ENCODE data around the gene LGALS9C.
"Not testable (repeated sequence)": the region's sequence is repeated elsewhere in the genome, so short reads cannot be mapped to it uniquely, and the experiment has no call there.

Gene LGALS9C

DNA sequence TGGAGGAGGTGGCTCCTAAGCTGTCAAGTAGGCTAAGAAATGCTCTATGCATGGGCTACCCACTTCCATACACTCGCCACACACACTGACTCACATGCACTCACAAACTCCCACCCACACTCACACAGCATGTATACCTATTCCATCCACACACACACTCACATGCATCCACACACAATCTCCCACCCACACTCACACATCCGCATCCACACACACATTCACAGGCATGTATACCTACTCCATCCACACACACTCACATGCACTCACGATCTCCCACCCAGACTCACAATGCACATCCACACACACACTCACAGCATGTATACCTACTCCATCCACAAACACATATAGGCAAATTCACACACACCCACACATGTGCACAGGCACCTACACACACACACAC, 32.1 kb downstream of the LGALS9C start:
- not testable (repeated sequence) for H3K4me3 ChIP-seq (ENCODE audit: control insufficient read depth, low read depth, low read length); DNase-seq (ENCODE audit: low read depth)

DNA sequence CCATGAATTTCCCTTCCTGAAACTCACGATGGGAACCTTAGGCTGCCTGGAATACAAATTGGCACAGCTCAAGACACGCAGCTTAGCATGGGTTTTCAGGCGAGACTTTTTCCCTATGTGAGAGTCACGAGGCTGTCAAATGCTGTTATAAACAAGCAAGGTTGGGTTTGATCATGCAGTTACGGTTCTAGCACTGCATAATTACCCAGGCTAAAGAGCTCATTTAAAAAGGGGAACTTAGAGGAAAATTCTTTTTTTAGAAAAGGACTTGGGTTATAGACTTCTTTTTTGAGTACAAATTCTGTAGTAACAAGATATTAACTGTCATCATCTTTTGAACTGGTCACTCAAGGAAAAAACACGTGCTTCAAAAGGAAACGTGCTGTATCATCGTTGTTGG, 44.5 kb downstream of the LGALS9C start:
- DNase-seq (ENCODE audit: low read depth); H3K4me3 ChIP-seq (ENCODE audit: control insufficient read depth, low read depth, low read length): not testable (repeated sequence)

DNA sequence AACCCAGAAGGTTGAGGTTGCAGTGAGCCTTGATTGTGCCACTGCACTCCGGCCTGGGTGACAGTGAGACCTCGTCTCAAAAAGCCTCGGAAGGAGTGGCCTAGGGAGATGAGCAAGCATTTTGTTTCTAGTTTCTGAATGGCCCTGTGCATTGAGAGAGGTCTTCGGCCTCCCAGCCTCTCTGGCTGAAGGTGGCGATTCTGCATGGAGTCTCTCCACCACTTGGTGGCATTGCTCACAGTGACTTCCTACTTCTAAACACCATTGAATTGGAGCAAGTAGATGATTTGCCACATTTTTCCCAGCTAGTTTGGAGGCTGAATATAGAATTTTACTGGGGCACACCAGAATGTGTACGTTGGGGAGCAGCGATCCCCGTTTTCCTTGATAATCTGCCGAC, 48.4 kb downstream of the LGALS9C start:
- DNase-seq (ENCODE audit: low read depth); H3K4me3 ChIP-seq (ENCODE audit: control insufficient read depth, low read depth, low read length): not testable (repeated sequence)

DNA sequence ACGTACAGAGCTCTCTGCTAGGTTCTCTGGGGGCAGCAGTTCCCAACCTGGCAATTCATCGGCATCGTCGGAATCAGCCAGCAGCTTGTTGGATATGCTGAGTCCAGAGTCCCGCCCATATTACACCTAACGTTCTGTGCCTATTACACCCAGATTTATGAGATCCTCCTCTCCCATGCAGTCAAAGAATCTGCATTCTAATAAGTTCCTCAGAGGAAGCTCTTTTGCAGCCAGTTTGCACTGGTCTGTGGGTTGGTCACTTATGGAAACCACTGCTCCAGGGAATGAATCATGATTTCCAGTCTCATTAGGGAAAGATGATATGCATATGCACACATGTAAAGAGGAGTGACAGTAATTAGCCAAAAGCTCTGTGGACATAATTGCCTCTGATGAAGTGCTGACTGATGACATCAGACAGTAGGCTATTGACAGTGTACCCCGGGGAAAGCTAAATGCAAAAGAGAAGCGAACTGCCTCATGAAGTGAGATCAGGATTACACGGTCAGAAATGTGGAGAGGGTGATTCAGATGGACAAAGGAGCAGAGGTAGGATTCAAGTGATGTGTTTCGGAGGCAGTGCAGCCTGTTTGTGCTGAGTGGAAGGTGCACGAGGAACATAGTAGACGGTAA, 49.7 kb downstream of the LGALS9C start:
- H3K4me3 ChIP-seq (ENCODE audit: control insufficient read depth, low read depth, low read length); DNase-seq (ENCODE audit: low read depth): not testable (repeated sequence)

DNA sequence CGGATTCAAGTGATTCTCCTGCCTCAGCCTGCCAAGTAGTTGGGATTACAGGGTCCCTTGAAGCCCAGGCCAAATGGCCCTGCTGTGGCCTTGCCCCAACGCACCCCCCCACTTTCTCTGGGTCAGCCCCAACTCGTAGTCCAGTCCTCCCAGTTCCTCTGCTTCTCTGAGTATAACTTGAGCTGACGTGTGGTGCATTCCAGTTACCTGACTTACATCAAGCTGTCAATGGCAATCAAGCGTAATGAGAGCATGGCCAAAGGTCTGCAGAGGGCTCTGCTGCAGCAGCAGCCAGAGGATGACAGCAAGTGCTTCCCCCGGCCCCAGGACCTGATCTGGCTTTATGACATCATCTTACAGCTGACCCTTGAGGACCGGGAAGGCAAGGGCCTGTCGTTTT, 50.8 kb downstream of the LGALS9C start:
- not testable (repeated sequence) for H3K4me3 ChIP-seq (ENCODE audit: control insufficient read depth, low read depth, low read length); DNase-seq (ENCODE audit: low read depth)

DNA sequence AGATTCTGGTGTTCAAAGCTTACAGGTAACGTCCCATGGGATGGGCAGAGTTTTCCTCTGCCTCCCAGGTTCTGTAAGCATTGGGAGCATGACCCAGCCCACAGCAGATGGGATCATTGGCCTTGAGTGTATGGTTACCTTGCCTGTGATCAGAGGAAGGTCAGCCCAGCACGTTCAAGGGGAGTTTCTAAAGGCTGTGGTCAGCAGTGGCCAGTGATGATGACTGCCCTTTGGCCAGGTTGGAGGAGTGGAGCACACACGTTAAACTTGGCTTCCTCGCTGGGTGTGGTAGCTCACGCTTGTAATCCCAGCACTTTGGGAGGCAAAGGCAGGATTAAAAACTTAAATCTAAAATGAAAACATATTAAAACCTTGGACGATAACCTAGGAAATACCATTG, 51.8 kb downstream of the LGALS9C start:
- not testable (repeated sequence) for H3K4me3 ChIP-seq (ENCODE audit: control insufficient read depth, low read depth, low read length); DNase-seq (ENCODE audit: low read depth)

DNA sequence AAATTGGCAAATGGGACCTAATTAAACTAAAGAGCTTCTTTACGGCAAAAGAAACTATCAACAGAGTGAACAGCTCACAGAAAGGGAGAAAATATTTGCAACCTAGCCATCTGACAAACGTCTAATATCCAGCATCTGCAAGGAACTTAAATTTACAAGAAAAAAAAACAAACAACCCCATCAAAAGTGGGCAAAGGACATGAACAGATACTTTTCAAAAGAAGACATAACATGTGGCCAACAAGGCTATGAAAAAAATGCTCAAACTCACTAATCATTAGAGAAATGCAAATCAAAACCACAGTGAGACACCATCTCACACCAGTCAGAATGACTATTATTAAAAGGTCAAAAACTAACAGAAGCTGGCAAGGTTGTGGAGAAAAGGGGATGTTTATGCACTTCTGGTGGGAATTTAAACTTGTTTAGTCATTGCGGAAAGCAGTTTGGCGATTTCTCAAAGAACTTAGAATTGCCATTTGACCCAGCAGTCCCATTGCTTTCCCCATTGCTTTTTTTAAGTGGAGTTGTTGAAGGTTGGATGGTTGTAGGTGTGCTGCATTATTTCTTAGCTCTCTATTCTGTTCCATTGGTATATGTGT, 52.4 kb downstream of the LGALS9C start:
- DNase-seq (ENCODE audit: low read depth); H3K4me3 ChIP-seq (ENCODE audit: control insufficient read depth, low read depth, low read length): not testable (repeated sequence)

DNA sequence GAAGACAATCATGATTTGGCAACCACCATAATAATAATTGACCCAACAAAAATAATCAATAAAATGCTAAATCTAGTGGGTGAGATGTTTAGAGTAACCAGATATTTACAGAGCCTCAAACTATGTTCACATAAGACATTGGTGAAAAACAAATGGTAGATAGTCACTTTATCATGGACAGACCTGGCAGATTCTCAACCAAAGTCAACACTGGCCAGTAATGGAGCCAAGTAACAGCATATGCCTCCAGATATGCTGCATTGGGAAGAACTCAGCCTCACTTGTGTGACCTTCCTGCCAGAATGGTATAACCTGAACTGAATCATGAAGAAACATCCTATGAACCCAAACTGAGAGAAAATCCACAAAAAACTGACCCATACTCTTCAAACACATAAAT, 53.8 kb downstream of the LGALS9C start:
- not testable (repeated sequence) for DNase-seq (ENCODE audit: low read depth); H3K4me3 ChIP-seq (ENCODE audit: control insufficient read depth, low read depth, low read length)

DNA sequence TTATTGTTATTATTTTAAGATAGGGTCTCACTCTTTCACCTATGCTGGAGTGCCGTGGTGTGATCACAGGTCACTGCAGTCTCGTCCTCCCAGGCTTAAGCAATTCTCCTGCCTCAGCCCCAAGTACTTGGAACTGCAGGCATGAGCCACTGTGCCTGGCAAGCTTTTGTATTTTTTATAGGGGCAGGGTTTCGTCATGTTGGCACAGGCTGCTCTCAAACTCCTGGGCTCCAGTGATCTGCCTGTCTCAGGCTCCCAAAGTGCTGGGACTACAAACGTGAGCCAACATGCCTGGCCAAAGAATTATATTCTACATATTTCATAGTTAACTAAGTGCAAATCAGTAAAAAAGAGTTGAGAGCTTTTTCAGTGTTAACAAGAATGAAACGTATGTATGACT, 65.6 kb downstream of the LGALS9C start:
- not testable (repeated sequence) for DNase-seq (ENCODE audit: low read depth); H3K4me3 ChIP-seq (ENCODE audit: control insufficient read depth, low read depth, low read length)

DNA sequence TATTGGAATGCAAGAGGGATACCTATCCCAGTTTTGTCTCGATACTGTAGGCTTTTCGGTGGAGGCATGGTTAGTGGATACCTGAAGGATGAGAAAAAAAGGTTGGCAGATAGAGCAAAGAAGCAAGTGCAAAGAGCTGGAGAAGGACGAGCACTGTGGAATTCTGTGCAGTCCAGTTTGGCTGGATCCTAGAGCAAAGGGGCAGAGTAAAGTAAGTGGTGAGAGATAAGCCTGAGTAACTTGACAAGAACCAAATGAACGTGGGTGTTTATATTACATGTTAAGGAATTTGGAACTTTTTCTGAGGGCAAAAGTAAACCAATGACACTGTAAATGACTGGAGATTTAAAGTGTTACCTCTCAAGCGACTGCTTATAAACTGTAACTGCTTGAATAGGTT, 66.3 kb downstream of the LGALS9C start:
- not testable (repeated sequence) for DNase-seq (ENCODE audit: low read depth); H3K4me3 ChIP-seq (ENCODE audit: control insufficient read depth, low read depth, low read length)
